ENCODE data around the gene KIAA0825. TPM values are rescaled to one million over a fixed set of nuclear protein-coding genes. Genes with fewer than 3 reads are reported as not detected.

Gene KIAA0825
- total RNA-seq, 1 experiment from 2014 or later: 1.6 TPM

DNA sequence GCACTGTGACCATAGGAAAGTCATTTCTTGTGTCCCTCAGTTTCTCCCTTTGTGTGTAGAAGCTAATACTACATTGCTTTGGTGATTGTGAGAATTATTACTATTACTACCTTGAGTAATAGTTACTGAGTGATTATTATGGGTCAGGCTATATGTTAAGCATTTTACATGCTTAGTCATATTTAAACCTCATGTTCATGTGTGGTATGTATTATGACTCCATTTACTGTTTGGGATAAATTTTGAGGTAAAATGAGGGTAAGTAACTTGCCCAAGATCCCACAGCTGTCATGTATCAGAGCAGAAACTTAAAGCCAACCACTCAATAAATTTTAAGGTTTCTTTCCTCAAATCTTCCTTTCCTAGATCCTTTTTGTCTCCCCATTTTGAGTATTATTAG is 28.4 kb upstream of the KIAA0825 start:
- H3K27me3 ChIP-seq (ENCODE audit: control insufficient read depth, insufficient read depth, low read length): no peaks in the 10 kb centered on the region
- ChIA-PET CTCF (no interaction called here), POLR2A (no interaction called here)
- in situ Hi-C loops (cut with HindIII; ENCODE audit: low pct_unique_long_range_greater_than_20kb, low sequenced_read_pairs): no loop called here
- H3K27ac ChIP-seq (ENCODE audit: low read length): no peak overlapping the region
- intact Hi-C loops (cut with micrococcal nuclease; ENCODE audit: unreplicated experiment): no loop called here
- no TSS peak for BruUV-seq (replicated peaks)
- H3K36me3 ChIP-seq (ENCODE audit: control insufficient read depth, insufficient read depth, low read length): no peaks in the 10 kb centered on the region; the same call in 1 of the 2 replicates
- no peak for TF ChIP-seq POLR2AphosphoS5 (IDR thresholded peaks at IDR 0.05; ENCODE audit: low read depth, low read length)
- TF ChIP-seq TCF7L2 (IDR thresholded peaks at IDR 0.05; ENCODE audit: low read depth, low read length): no peak
- TF ChIP-seq, protein P1, sequence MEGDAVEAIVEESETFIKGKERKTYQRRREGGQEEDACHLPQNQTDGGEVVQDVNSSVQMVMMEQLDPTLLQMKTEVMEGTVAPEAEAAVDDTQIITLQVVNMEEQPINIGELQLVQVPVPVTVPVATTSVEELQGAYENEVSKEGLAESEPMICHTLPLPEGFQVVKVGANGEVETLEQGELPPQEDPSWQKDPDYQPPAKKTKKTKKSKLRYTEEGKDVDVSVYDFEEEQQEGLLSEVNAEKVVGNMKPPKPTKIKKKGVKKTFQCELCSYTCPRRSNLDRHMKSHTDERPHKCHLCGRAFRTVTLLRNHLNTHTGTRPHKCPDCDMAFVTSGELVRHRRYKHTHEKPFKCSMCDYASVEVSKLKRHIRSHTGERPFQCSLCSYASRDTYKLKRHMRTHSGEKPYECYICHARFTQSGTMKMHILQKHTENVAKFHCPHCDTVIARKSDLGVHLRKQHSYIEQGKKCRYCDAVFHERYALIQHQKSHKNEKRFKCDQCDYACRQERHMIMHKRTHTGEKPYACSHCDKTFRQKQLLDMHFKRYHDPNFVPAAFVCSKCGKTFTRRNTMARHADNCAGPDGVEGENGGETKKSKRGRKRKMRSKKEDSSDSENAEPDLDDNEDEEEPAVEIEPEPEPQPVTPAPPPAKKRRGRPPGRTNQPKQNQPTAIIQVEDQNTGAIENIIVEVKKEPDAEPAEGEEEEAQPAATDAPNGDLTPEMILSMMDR (IDR thresholded peaks at IDR 0.05): no peak
- no peak for TF ChIP-seq SIN3A (IDR thresholded peaks at IDR 0.05; ENCODE audit: borderline replicate concordance, insufficient read depth, low read depth, low read length)
- TF ChIP-seq, protein P2, sequence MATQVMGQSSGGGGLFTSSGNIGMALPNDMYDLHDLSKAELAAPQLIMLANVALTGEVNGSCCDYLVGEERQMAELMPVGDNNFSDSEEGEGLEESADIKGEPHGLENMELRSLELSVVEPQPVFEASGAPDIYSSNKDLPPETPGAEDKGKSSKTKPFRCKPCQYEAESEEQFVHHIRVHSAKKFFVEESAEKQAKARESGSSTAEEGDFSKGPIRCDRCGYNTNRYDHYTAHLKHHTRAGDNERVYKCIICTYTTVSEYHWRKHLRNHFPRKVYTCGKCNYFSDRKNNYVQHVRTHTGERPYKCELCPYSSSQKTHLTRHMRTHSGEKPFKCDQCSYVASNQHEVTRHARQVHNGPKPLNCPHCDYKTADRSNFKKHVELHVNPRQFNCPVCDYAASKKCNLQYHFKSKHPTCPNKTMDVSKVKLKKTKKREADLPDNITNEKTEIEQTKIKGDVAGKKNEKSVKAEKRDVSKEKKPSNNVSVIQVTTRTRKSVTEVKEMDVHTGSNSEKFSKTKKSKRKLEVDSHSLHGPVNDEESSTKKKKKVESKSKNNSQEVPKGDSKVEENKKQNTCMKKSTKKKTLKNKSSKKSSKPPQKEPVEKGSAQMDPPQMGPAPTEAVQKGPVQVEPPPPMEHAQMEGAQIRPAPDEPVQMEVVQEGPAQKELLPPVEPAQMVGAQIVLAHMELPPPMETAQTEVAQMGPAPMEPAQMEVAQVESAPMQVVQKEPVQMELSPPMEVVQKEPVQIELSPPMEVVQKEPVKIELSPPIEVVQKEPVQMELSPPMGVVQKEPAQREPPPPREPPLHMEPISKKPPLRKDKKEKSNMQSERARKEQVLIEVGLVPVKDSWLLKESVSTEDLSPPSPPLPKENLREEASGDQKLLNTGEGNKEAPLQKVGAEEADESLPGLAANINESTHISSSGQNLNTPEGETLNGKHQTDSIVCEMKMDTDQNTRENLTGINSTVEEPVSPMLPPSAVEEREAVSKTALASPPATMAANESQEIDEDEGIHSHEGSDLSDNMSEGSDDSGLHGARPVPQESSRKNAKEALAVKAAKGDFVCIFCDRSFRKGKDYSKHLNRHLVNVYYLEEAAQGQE (IDR thresholded peaks at IDR 0.05; ENCODE audit: insufficient read depth in 1 of 2, low read depth in 2 of 2, low read length in 1 of 2): no peak
- ATAC-seq (no peak), DNase-seq (ENCODE audit: low read depth, low spot score) (no peak)
- no peaks in the 10 kb centered on the region for H3K4me1 ChIP-seq (ENCODE audit: control insufficient read depth, insufficient read depth, low read length)
- no peak overlapping the region for H3K4me3 ChIP-seq (ENCODE audit: low read depth in 2 of 2, low read length in 2 of 2)
- no peaks in the 10 kb centered on the region for H3K9me3 ChIP-seq (ENCODE audit: control insufficient read depth, insufficient read depth, low read depth, low read length)

DNA sequence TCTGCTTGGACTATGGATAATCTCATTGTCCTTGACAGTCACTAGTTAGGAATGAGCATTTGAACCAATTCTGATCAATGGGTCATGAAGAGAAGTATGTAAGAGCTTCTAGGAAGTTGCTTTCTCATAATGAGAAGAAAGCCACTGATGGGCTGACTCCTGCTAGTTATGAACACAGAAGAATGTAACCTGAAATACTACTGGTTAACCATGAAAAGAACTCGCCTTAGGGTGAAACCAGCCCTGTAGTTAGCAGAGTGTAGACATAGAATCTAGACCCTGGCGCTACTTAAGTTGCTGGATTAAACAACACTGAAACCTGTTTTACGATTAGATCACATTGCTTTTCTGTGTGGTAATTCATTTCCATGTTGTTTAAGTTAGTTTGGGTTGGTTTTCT is 26.6 kb upstream of the KIAA0825 start:
- CTCF ChIA-PET: no interaction called here
- in situ Hi-C loops (cut with HindIII; ENCODE audit: low pct_unique_long_range_greater_than_20kb, low sequenced_read_pairs): no loop called here

More for the DNA sequence above, 26.6 kb upstream of the KIAA0825 start:
- Histone ChIP-seq H3K27ac (ENCODE audit: low read length) (no peak overlapping the region), H3K36me3 (ENCODE audit: control insufficient read depth, insufficient read depth, low read length) (no peaks in the 10 kb centered on the region; the same call in 1 of the 2 replicates), H3K4me1 (ENCODE audit: control insufficient read depth, insufficient read depth, low read length) (no peaks in the 10 kb centered on the region), H3K27me3 (ENCODE audit: control insufficient read depth, insufficient read depth, low read length) (no peaks in the 10 kb centered on the region), H3K9me3 (ENCODE audit: control insufficient read depth, insufficient read depth, low read depth, low read length) (peaks cover 5% of the 10 kb centered on the region), H3K4me3 (ENCODE audit: low read depth in 2 of 2, low read length in 2 of 2) (no peak overlapping the region)
- no peak for ATAC-seq
- BruUV-seq (replicated peaks): no TSS peak
- POLR2A ChIA-PET: no interaction called here
- intact Hi-C loops (cut with micrococcal nuclease; ENCODE audit: unreplicated experiment): no loop called here
- TF ChIP-seq TCF7L2 (IDR thresholded peaks at IDR 0.05; ENCODE audit: low read depth, low read length) (no peak), POLR2AphosphoS5 (IDR thresholded peaks at IDR 0.05; ENCODE audit: low read depth, low read length) (no peak), SIN3A (IDR thresholded peaks at IDR 0.05; ENCODE audit: borderline replicate concordance, insufficient read depth, low read depth, low read length) (no peak)
- TF ChIP-seq, protein P2 (IDR thresholded peaks at IDR 0.05; ENCODE audit: insufficient read depth in 1 of 2, low read depth in 2 of 2, low read length in 1 of 2): no peak
- TF ChIP-seq, protein P1 (IDR thresholded peaks at IDR 0.05): no peak
- no peak for DNase-seq (ENCODE audit: low read depth, low spot score)

Data from Panc1 (cell line).